Pancreas (tissue), 10 donors: ENCODE measurements around the gene LRFN2. TPM values are rescaled to one million over a fixed set of nuclear protein-coding genes. Genes with fewer than 3 reads are reported as not detected.

Source experiments
- ATAC-seq, 4 donors: fragments of 200-7000 bp; cut with Tn5 transposase; one replicate each; pipeline versions ENCODE4 v1.8.0 to v1.9.1; 2020; ENCODE audit warnings: mild to moderate bottlenecking in 4 of 4, moderate library complexity in 4 of 4
- DNase-seq, 6 donors: peaks; one replicate each; pipeline ENCODE4 v3.0.0-alpha.2; 2020
- FAIRE-seq: peaks from 2 replicates; lab custom pipeline; 2012; peaks lifted over from hg19 to GRCh38; lab: Jason Lieb, UNC
- H3K27ac ChIP-seq, 4 donors: fragments of 200-600 bp; sonication (generic); 1 replicate in 3 of 4; 2 replicates in 1 of 4; pipeline versions ENCODE4 v1.5.0 to v1.8.0; 2020
- H3K27me3 ChIP-seq, 4 donors: fragments of 200-600 bp; one replicate each; pipeline ENCODE4 v1.8.0; 2021
- H3K36me3 ChIP-seq, 3 donors: fragments of 200-600 bp; sonication (generic) in 1 of 3; one replicate each; pipeline versions ENCODE4 v1.5.0 to v1.8.0; 2020 to 2021
- H3K4me1 ChIP-seq, 3 donors: fragments of 200-600 bp; one replicate each; pipeline ENCODE4 v1.8.0; 2021
- H3K4me3 ChIP-seq, 4 donors: fragments of 200-600 bp; sonication (generic) in 2 of 4; one replicate each; pipeline versions ENCODE4 v1.5.0 to v1.8.0; 2020 to 2021
- H3K9me3 ChIP-seq, 4 donors: fragments of 200-600 bp; one replicate each; pipeline ENCODE4 v1.8.0; 2021
- CTCF ChIP-seq, 4 donors: fragments of 200-600 bp; sonication (generic) in 3 of 4; IDR thresholded peaks; one replicate each; pipeline versions ENCODE4 v1.5.0 to v1.8.0; 2021; ENCODE audit warnings: antibody characterized with exemption in 4 of 4
- WGBS, 2 donors: extraction: QIAGEN DNeasy Blood & Tissue Kit; methylation state at CpG; one replicate each; pipeline ENCODE4 v1.1.7; 2013; 5-methylcytosine and 5-hydroxymethylcytosine counted together
- intact Hi-C, 3 donors: fragments of 100-400 bp; cut with DNase I; formaldehyde crosslinking; loops; one replicate each; pipeline versions ENCODE4 v1.11.1 to v1.14.2; 2022
- polyA plus RNA-seq, 2 donors: library from polyadenylated mRNA; stranded (reverse); fragments of 200-250 nt; gene quantifications; one replicate each; pipeline ENCODE4 v1.2.3, GENCODE V29; 2013
- total RNA-seq, 6 donors: library from RNA; stranded (reverse); fragmentation: NEBNext Ultra II Directional in 4 of 6; extraction: Animal tissue kit (Norgen Biotek cat#: 25700) in 4 of 6; gene quantifications; one replicate each; pipeline versions ENCODE4 v1.2.1 to v1.2.4, GENCODE V29; 2021 to 2023
- donor health status: healthy with polysubstance abuse.
- donor health status: DM: no; HTN: no; CAD: no; lungs with moderate emphysema.
- donor health status: DM: no; HTN: no; CAD: no.
- donor health status: control.
- donor health status: control.
- donor health status: Bipolar disorder and iron deficiency.
- donor health status: DM: yes; HTN: yes; CAD: no.
- donor health status: DM: no; HTN: no; CAD: no.
- donor health status: DM: no; HTN: no; CAD: no.
- donor health status: DM: yes; HTN: yes; CAD: no.

The LRFN2 gene
- total and polyA plus RNA-seq, 8 donors, result 0.22 to 1.5 (median 0.54) TPM

GRCh38 chr6:40373267-40373666 lies 213.9 kb downstream of the LRFN2 start:
- Histone ChIP-seq H3K9me3 (no peaks in the 10 kb centered on the region), H3K4me3 (no peak overlapping the region), H3K27ac (no peak overlapping the region), H3K27me3 (no peaks in the 10 kb centered on the region), H3K36me3 (no peaks in the 10 kb centered on the region), H3K4me1 (peaks cover 0 to 9% (median 5%) of the 10 kb centered on the region in 3 donors)
- DNase-seq, result no peak
- no peak for FAIRE-seq
- no peak for TF ChIP-seq CTCF (IDR thresholded peaks at IDR 0.05)
- ATAC-seq, result peak; percentile 48 to 67 (median 52)
- intact Hi-C loops, result no loop called here

- Histone ChIP-seq H3K36me3 (no peaks in the 10 kb centered on the region), H3K9me3 (no peaks in the 10 kb centered on the region), H3K27ac (no peak overlapping the region), H3K27me3 (no peaks in the 10 kb centered on the region), H3K4me3 (no peak overlapping the region), H3K4me1 (peaks cover 0 to 9% (median 5%) of the 10 kb centered on the region in 3 donors)
- FAIRE-seq (no peak), DNase-seq (no peak), ATAC-seq (no peak)
- intact Hi-C loops, result no loop called here
- no peak for TF ChIP-seq CTCF (IDR thresholded peaks at IDR 0.05)
- 59 to 65% methylated on average over 2 of the region's 2 CpGs for WGBS, 2 donors
Observed at GRCh38 chr6:40371621-40372020, 215.5 kb downstream of the LRFN2 start.

GRCh38 chr6:40371095-40371494 lies 216.1 kb downstream of the LRFN2 start:
- TF ChIP-seq CTCF (IDR thresholded peaks at IDR 0.05), result no peak
- no peak overlapping the region for H3K4me3 ChIP-seq
- no peak for FAIRE-seq
- no peaks in the 10 kb centered on the region for H3K27me3 ChIP-seq
- peaks cover 0 to 9% (median 5%) of the 10 kb centered on the region in 3 donors for H3K4me1 ChIP-seq
- no peak for DNase-seq
- H3K36me3 ChIP-seq, result no peaks in the 10 kb centered on the region
- WGBS, 2 donors, result 95 to 96% methylated on average over 1 of the region's 1 CpG
- no peaks in the 10 kb centered on the region for H3K9me3 ChIP-seq
- ATAC-seq, result no peak
- no peak overlapping the region for H3K27ac ChIP-seq
- intact Hi-C loops, result no loop called here

GRCh38 chr6:40369891-40370290 lies 217.3 kb downstream of the LRFN2 start:
- Histone ChIP-seq H3K27ac (no peak overlapping the region), H3K4me1 (peaks cover 0 to 9% (median 5%) of the 10 kb centered on the region in 3 donors), H3K9me3 (no peaks in the 10 kb centered on the region), H3K36me3 (no peaks in the 10 kb centered on the region), H3K27me3 (no peaks in the 10 kb centered on the region), H3K4me3 (no peak overlapping the region)
- TF ChIP-seq CTCF (IDR thresholded peaks at IDR 0.05), result no peak
- DNase-seq (no peak), FAIRE-seq (no peak), ATAC-seq (no peak)
- intact Hi-C loops, result no loop called here
- WGBS, 2 donors, result 20 to 47% methylated on average over 1 of the region's 1 CpG

- Histone ChIP-seq H3K9me3 (no peaks in the 10 kb centered on the region), H3K4me1 (peaks cover 0 to 9% (median 5%) of the 10 kb centered on the region in 3 donors), H3K4me3 (no peak overlapping the region), H3K27me3 (no peaks in the 10 kb centered on the region), H3K36me3 (no peaks in the 10 kb centered on the region), H3K27ac (no peak overlapping the region)
- no peak for DNase-seq
- intact Hi-C loops, result no loop called here
- ATAC-seq, result peak in 3 of 4 donors; percentile 37 to 61 (median 43)
- TF ChIP-seq CTCF (IDR thresholded peaks at IDR 0.05), result no peak
- no peak for FAIRE-seq
- 8 to 9% methylated on average over 2 of the region's 2 CpGs for WGBS, 2 donors
Observed at GRCh38 chr6:40369042-40369441, 218.1 kb downstream of the LRFN2 start.
